GM12864 (cell line): ENCODE measurements around the gene IGFBP1.

Experiments
- DNase-seq: peaks from one replicate; pipeline ENCODE4 v3.0.0-alpha.2; 2011; ENCODE audit warnings: low read depth
- H3K4me3 ChIP-seq: 2 replicates; pipeline ENCODE4 v1.5.1; 2011; ENCODE audit warnings: mild to moderate bottlenecking, low read depth, low read length, control low read depth
- TF ChIP-seq, protein P1 (sequence below): IDR thresholded peaks from 2 replicates; pipeline ENCODE4 v1.5.1; 2011; ENCODE audit warnings: low read depth, mild to moderate bottlenecking, moderate library complexity, low read length, control low read depth, inconsistent platforms; ENCODE audit errors: missing control alignments

The IGFBP1 gene

DNA sequence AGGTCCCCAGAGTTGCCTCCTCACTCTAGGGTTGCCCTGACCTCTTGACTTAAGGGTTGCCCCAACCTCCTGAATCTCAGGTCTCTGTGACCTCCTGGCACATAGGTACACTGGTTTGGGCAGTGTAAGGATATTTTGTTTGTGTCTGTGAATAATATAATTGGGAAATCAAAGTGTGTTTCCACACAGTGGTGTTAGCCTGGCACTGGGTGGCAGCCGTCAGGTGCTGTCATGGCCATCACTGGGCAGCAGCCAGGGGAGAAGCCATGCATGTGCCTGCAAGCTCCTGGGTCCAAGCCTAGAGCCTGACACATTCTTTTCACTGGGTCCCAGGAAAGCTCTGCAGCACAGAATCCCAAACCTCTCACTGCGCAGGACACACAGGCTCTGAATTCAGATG, 11.8 kb upstream of the IGFBP1 start:
- no peak overlapping the region for H3K4me3 ChIP-seq
- TF ChIP-seq, protein P1, sequence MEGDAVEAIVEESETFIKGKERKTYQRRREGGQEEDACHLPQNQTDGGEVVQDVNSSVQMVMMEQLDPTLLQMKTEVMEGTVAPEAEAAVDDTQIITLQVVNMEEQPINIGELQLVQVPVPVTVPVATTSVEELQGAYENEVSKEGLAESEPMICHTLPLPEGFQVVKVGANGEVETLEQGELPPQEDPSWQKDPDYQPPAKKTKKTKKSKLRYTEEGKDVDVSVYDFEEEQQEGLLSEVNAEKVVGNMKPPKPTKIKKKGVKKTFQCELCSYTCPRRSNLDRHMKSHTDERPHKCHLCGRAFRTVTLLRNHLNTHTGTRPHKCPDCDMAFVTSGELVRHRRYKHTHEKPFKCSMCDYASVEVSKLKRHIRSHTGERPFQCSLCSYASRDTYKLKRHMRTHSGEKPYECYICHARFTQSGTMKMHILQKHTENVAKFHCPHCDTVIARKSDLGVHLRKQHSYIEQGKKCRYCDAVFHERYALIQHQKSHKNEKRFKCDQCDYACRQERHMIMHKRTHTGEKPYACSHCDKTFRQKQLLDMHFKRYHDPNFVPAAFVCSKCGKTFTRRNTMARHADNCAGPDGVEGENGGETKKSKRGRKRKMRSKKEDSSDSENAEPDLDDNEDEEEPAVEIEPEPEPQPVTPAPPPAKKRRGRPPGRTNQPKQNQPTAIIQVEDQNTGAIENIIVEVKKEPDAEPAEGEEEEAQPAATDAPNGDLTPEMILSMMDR = no peak
- DNase-seq = no peak

DNA sequence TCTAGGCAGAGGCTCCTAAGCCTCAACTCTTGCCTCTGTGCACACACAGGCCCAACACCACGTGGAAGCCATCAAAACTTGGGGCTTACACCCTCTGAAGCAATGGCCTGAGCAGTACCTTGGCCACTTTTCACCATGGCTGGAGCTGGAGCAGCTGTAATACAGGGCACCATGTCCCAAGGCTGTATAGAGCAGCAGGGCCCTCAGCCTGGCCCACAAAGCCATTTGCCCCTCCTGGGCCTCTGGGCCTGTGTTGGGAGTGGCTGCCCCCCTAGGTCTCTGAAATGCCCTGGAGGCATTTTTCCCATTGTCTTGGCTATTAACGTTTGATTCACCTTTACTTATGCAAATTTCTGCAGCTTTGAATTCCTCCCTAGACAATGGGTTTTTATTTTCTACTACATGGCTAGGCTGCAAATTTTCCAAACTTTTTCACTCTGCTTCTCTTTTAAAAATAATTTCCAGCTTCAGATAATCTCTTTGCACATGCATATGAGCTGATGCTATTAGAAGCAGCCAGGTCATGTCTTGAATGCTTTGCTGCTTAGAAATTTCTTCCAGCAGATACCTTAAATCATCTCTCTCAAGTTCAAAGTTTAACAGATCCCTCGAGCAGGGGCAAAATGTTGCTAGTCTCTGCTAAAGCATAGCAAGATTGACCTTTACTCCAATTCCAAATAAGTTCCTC, 9.7 kb upstream of the IGFBP1 start:
- TF ChIP-seq, protein P1 = no peak
- no peak for DNase-seq
- no peak overlapping the region for H3K4me3 ChIP-seq

DNA sequence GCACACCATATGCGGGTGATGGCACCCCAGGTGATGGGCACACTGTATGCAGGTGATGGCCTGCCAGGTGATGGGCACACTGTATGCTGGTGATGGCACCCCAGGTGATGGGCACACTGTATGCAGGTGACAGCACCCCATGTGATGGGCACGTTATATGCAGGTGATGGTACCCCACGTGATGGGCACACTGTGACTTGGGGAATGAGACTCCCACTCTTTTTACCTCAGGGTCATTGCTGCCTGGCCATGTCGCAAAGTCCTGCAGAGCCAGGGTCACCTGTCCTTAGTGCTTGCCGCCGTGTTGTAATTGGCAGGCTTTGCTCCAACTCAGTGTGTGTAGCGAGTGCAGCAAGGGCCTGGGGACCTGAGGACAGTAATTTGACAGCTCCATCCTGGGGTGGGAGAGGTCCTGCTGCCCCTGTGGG, 7.8 kb upstream of the IGFBP1 start:
- H3K4me3 ChIP-seq = no peak overlapping the region
- no peak for DNase-seq
- TF ChIP-seq, protein P1 = no peak

DNA sequence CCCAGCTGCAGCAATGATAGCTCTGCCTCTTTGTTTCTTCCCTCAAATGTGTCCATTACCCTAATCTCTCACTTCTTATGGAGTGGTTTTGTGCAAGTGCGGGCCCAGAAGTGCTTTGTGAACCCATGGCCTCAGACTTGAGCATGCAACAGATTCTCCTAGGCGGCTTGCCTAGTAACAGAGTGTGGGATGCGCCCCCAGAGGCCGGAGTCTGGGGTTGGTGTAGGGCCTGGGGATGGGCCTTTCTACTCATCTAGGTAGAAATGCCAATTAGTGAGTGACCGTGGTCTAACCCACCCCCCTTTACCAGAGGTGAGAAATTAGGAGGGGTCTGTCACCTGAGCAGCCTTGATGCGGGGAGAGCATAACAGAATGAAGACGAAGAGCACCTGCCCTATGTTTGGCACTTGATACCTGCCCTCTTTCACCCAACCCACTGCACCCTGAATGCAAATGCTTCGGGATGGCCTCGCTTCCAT, 7.0 kb upstream of the IGFBP1 start:
- no peak overlapping the region for H3K4me3 ChIP-seq
- TF ChIP-seq, protein P1 = no peak

DNA sequence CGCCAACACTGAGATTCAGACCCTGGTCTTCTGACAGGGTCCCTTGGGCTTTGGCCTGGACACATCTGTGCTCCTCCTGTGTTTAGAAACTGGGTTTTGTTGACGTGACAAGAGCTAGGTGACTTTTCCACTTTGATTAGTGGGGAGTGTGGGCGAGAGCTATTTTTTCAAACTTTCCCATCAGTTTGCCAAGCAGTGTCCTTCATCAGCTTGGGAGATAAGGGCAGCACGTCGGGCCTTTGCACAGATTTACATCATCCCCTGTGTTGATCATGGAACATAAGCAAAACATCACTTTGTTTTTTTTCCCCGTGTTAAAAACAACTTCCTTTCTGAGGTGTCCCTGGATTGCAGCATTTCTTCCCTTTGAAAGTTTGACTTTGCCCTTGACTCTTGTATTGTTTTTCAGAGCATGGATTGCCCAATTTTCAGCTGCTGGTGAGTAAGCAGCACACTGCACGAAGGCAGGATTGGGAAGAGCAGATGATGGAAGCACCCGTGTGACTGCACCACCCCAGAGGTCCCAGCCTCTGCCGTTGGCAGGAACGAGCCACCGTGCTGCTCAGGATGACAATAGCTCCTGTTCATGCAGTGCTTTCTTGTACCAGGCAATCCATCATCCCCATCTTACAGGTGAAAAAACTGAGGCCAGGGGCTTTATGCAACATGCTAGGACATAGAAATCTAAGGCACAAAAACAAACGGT, 6.4 kb upstream of the IGFBP1 start:
- TF ChIP-seq, protein P1 = no peak
- DNase-seq = no peak
- no peak overlapping the region for H3K4me3 ChIP-seq

More for the DNA sequence above, 7.0 kb upstream of the IGFBP1 start:
- no peak for DNase-seq

DNA sequence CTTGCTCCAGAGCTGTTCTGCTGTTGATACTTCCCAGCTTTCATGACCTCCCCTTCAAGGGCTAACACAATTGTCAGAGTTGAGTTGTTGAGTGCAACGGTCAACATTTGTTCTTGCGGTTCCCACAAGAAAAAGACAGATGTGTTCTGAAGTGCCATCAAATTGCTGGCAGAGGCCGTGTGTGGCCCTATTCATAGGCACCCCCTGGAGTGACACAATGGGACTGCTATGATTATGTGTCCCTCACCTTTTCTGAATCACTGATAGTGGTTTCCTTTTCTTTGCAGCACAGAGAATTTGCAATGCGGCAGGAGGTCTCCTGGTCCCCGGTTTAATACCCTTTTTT, 5.8 kb upstream of the IGFBP1 start:
- H3K4me3 ChIP-seq = no peak overlapping the region
- DNase-seq = no peak
- TF ChIP-seq, protein P1 = no peak

DNA sequence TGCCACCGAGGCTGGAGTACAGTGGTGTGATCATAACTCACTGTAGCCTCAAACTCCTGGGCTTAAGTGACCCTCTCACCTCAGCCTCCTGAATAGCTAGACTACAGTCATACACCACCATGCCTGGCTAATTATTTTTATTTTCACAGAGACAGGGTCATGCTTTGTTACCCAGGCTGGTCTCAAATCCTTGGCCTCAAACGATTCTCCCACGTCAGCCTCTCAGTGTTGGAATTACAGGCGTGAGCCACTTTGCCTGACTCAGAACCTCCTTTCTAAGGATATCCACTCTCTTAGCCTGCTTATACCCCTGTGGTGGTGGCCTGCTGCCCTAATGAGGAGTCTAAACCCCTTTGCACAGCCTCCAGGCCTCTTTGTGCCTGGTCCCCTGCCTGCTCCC, 4.2 kb upstream of the IGFBP1 start:
- no peak overlapping the region for H3K4me3 ChIP-seq
- TF ChIP-seq, protein P1 = no peak
- no peak for DNase-seq
